ENCODE data around the gene THADA.

The THADA gene

DNA sequence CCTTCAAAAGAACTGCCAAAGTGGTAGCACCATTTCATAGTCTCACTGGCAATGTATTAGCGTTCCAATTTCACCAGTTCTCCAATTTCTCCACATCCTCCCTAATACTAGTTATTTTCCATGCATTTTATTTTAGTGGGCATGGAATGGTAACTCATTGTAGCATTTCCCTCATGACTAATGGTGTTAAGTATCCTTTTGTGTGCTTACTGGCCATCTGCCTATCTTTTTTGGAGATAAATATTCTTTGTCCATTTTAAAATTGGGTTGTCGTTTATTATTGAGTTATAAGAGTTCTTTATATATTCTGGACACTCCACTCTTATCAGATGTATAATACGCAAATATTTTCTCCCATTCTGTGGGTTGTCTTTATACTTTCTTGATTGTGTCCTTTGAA lies 107.1 kb downstream of the THADA start:
- H3K4me3 ChIP-seq (ENCODE audit: low read length in 2 of 2): no peak overlapping the region
- H3K27me3 ChIP-seq (ENCODE audit: control insufficient read depth in 2 of 2, insufficient read depth in 2 of 2, low read length in 2 of 2): no peaks in the 10 kb centered on the region
- H3K27ac ChIP-seq (ENCODE audit: low read depth in 2 of 2, low read length in 2 of 2): no peak overlapping the region
- H3K36me3 ChIP-seq (ENCODE audit: control insufficient read depth in 2 of 2, insufficient read depth in 2 of 2, low read length in 2 of 2): peaks cover 0 to 3% of the 10 kb centered on the region in 2 donors
- no peaks in the 10 kb centered on the region for H3K9me3 ChIP-seq (ENCODE audit: control insufficient read depth in 2 of 2, low read length in 2 of 2)
- H3K4me1 ChIP-seq (ENCODE audit: control insufficient read depth in 2 of 2, insufficient read depth in 2 of 2, low read length in 2 of 2): no peaks in the 10 kb centered on the region
- H3K9ac ChIP-seq (ENCODE audit: low read depth in 1 of 2, low read length in 2 of 2): no peak overlapping the region

DNA sequence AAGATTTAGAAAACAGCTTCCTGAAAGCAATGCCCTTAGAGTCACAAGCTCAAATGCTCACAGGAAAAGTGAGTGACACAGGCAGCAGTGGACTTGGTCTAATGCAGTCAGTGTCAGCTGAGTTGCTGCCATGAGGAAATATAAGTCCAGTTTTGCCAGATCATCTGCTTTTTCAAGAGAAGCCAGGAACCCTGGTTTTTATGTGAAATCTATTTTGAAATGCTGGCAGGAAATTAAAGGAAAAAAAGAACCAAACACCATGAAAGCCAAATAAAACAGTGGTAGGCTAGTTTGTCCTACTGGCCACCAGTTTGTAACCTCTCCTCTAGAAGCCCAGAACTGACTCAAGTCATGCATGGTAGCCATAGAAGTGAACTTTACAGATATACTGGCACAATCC lies 109.2 kb downstream of the THADA start:
- Histone ChIP-seq H3K27me3 (ENCODE audit: control insufficient read depth in 2 of 2, insufficient read depth in 2 of 2, low read length in 2 of 2) (no peaks in the 10 kb centered on the region), H3K36me3 (ENCODE audit: control insufficient read depth in 2 of 2, insufficient read depth in 2 of 2, low read length in 2 of 2) (no peaks in the 10 kb centered on the region), H3K9me3 (ENCODE audit: control insufficient read depth in 2 of 2, low read length in 2 of 2) (no peaks in the 10 kb centered on the region), H3K9ac (ENCODE audit: low read depth in 1 of 2, low read length in 2 of 2) (no peak overlapping the region), H3K4me1 (ENCODE audit: control insufficient read depth in 2 of 2, insufficient read depth in 2 of 2, low read length in 2 of 2) (peaks cover 4 to 5% of the 10 kb centered on the region in 2 donors), H3K4me3 (ENCODE audit: low read length in 2 of 2) (no peak overlapping the region), H3K27ac (ENCODE audit: low read depth in 2 of 2, low read length in 2 of 2) (peak overlapping the region in 1 of 2 donors; percentile 34)

DNA sequence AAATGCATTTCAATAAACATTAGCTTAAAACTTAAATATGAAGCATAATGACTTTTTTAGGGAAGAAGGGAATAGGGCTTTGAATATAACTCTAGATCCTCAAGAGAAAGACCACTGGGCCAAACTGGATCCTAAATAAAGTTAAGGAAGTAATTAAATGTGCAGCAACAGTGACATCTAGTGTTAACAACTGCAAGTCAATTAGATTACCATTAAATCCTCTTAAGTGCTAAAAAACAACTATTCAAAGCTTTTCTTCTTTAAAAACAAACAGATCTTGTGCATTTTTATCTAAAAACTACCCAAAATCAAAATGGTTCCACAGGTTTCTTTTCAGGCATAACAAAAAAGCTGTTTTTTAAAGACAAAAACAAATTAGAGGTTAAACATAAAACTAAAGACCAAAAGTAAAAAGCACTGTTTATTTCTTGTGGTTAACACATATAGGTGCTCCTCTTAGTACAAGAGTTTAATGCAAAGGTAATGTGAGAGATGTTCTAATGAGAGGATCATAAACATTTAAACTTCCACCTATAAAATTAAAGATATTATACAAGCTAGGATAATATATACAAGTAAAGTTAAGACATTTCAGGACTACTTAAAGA lies 111.4 kb downstream of the THADA start:
- Histone ChIP-seq H3K4me3 (ENCODE audit: low read length in 2 of 2) (no peak overlapping the region), H3K36me3 (ENCODE audit: control insufficient read depth in 2 of 2, insufficient read depth in 2 of 2, low read length in 2 of 2) (peaks cover 0 to 4% of the 10 kb centered on the region in 2 donors), H3K27ac (ENCODE audit: low read depth in 2 of 2, low read length in 2 of 2) (no peak overlapping the region), H3K27me3 (ENCODE audit: control insufficient read depth in 2 of 2, insufficient read depth in 2 of 2, low read length in 2 of 2) (no peaks in the 10 kb centered on the region), H3K9me3 (ENCODE audit: control insufficient read depth in 2 of 2, low read length in 2 of 2) (no peaks in the 10 kb centered on the region), H3K4me1 (ENCODE audit: control insufficient read depth in 2 of 2, insufficient read depth in 2 of 2, low read length in 2 of 2) (peaks cover 4 to 5% of the 10 kb centered on the region in 2 donors), H3K9ac (ENCODE audit: low read depth in 1 of 2, low read length in 2 of 2) (no peak overlapping the region)

DNA sequence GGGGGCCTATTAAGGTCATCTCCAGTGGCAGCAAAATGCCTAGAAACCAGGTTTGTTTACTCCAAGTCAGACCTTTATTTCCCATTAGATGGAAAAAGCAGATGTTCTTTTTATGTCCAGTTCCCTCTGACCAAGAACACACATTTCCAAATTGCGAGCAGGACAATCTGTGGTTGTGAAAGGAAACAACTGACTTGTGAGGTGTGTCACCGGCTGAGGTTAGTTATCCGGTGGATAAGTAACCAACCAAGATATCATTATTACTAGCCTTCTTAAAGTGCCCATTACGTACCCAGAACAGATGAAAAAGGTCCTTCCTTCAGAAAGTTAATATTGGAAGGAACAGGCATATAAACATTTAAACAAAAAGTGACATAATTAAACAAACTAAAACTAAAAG lies 112.9 kb downstream of the THADA start:
- peak overlapping the region; percentile 57 to 65 for H3K27ac ChIP-seq (ENCODE audit: low read depth in 2 of 2, low read length in 2 of 2)
- no peaks in the 10 kb centered on the region for H3K27me3 ChIP-seq (ENCODE audit: control insufficient read depth in 2 of 2, insufficient read depth in 2 of 2, low read length in 2 of 2)
- H3K9ac ChIP-seq (ENCODE audit: low read depth in 1 of 2, low read length in 2 of 2): peak overlapping the region in 1 of 2 donors; percentile 24
- no peaks in the 10 kb centered on the region for H3K9me3 ChIP-seq (ENCODE audit: control insufficient read depth in 2 of 2, low read length in 2 of 2)
- peaks cover 4 to 5% of the 10 kb centered on the region in 2 donors for H3K4me1 ChIP-seq (ENCODE audit: control insufficient read depth in 2 of 2, insufficient read depth in 2 of 2, low read length in 2 of 2)
- no peak overlapping the region for H3K4me3 ChIP-seq (ENCODE audit: low read length in 2 of 2)
- H3K36me3 ChIP-seq (ENCODE audit: control insufficient read depth in 2 of 2, insufficient read depth in 2 of 2, low read length in 2 of 2): peaks cover 0 to 4% of the 10 kb centered on the region in 2 donors

DNA sequence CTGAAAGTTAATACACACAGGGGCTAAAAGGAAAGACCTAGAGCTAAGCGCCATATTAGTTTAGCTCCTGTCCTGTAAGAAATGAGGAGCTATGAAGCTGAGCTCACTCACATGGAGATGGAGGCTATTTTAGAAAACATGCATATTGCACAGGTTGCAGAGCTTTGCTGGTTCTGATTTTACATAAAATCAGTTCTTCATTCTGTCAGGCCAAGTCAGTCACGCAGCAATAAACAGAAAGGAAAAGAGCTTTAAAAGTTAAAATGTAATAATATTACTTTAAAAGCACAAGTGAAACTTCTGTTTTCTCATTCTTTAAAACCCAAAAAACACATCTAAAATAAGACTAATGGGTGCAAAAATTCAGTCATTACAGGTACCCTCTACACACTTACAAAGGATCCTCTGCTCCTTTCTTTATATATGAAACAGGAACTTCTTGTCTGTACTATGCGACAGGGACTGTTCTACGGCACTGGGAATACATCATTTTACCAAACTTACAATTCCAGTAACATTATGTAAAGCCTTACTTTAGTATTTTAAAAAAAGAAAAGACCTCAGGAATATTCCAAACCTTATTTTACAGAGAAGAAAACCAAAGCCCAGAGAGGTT lies 113.8 kb downstream of the THADA start:
- H3K9ac ChIP-seq (ENCODE audit: low read depth in 1 of 2, low read length in 2 of 2): peak overlapping the region in 1 of 2 donors; percentile 24
- peaks cover 4 to 5% of the 10 kb centered on the region in 2 donors for H3K4me1 ChIP-seq (ENCODE audit: control insufficient read depth in 2 of 2, insufficient read depth in 2 of 2, low read length in 2 of 2)
- peak overlapping the region; percentile 1 to 57 for H3K27ac ChIP-seq (ENCODE audit: low read depth in 2 of 2, low read length in 2 of 2)
- H3K4me3 ChIP-seq (ENCODE audit: low read length in 2 of 2): no peak overlapping the region
- H3K9me3 ChIP-seq (ENCODE audit: control insufficient read depth in 2 of 2, low read length in 2 of 2): no peaks in the 10 kb centered on the region
- no peaks in the 10 kb centered on the region for H3K27me3 ChIP-seq (ENCODE audit: control insufficient read depth in 2 of 2, insufficient read depth in 2 of 2, low read length in 2 of 2)
- H3K36me3 ChIP-seq (ENCODE audit: control insufficient read depth in 2 of 2, insufficient read depth in 2 of 2, low read length in 2 of 2): peaks cover 0 to 4% of the 10 kb centered on the region in 2 donors

DNA sequence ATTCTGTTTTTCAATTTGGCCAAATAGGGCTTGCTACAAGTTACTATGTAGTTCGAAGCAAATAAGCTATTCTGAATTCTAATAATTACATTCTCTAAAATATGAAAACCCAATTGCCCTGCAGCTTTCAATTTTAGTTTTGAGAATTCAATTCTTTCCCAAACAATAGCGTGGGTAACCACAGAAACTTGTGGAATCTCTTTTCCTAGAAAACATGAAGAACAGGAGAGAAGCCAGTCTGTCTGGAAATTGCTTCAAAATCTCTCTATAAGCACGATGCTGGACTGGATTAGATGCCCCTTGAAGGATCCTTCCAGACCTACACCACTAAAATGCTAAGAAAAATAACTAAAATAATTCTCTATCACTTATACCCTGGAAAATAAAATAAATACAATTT lies 115.0 kb downstream of the THADA start:
- Histone ChIP-seq H3K27ac (ENCODE audit: low read depth in 2 of 2, low read length in 2 of 2) (no peak overlapping the region), H3K4me3 (ENCODE audit: low read length in 2 of 2) (no peak overlapping the region), H3K36me3 (ENCODE audit: control insufficient read depth in 2 of 2, insufficient read depth in 2 of 2, low read length in 2 of 2) (peaks cover 0 to 4% of the 10 kb centered on the region in 2 donors), H3K9me3 (ENCODE audit: control insufficient read depth in 2 of 2, low read length in 2 of 2) (no peaks in the 10 kb centered on the region), H3K9ac (ENCODE audit: low read depth in 1 of 2, low read length in 2 of 2) (no peak overlapping the region), H3K27me3 (ENCODE audit: control insufficient read depth in 2 of 2, insufficient read depth in 2 of 2, low read length in 2 of 2) (no peaks in the 10 kb centered on the region), H3K4me1 (ENCODE audit: control insufficient read depth in 2 of 2, insufficient read depth in 2 of 2, low read length in 2 of 2) (peaks cover 4 to 5% of the 10 kb centered on the region in 2 donors)

DNA sequence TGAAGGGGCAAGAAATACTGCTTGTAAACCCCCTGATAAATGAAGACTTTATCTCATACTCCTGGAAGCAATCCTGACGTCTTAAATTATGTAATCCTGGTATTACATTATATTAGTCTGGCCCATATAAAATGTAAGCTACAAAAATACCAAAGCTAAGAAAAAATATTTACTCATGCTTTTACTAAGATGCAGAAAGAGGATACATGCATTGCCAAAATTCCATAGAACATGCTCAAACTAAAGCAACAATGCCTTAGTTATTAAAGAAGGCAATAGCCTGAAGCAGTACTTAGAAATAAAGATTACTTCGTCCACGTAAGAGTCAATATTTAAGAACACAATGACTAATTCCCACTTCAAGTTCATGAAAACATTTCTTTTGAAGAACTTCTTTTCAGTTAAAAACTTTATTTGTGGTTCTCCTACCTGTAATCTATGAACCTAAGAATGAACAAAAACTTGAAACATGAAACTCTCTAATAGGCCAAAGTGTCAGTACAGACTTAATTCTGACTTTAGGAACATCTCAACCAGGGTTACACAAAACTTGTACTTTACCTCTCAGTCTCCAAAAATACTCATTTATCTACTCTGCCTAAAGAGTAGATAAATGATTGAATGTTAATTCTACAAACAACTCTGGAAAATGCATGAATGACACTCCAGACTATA lies 117.3 kb downstream of the THADA start:
- Histone ChIP-seq H3K9me3 (ENCODE audit: control insufficient read depth in 2 of 2, low read length in 2 of 2) (no peaks in the 10 kb centered on the region), H3K36me3 (ENCODE audit: control insufficient read depth in 2 of 2, insufficient read depth in 2 of 2, low read length in 2 of 2) (peaks cover 0 to 4% of the 10 kb centered on the region in 2 donors), H3K27me3 (ENCODE audit: control insufficient read depth in 2 of 2, insufficient read depth in 2 of 2, low read length in 2 of 2) (no peaks in the 10 kb centered on the region), H3K9ac (ENCODE audit: low read depth in 1 of 2, low read length in 2 of 2) (no peak overlapping the region), H3K27ac (ENCODE audit: low read depth in 2 of 2, low read length in 2 of 2) (no peak overlapping the region), H3K4me3 (ENCODE audit: low read length in 2 of 2) (no peak overlapping the region), H3K4me1 (ENCODE audit: control insufficient read depth in 2 of 2, insufficient read depth in 2 of 2, low read length in 2 of 2) (peaks cover 4 to 5% of the 10 kb centered on the region in 2 donors)

DNA sequence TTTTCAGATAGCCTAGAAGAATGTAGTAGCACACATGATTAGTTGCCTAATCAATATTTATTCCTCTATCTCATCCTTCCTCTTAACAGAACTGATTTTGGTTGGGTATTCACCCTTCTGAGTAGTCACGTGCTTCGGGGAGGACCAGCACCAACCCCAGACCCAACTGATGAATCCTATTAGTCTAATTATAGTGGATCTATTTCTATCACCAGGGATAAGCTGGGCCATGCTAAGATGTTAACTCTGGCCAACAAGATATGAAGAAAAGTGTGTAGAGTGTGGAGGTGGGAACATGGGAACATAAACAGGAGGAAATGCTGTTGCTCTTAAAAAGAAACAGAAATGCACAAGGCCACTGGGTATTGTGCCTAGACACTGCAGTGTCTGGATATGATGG lies 119.9 kb downstream of the THADA start:
- H3K9me3 ChIP-seq (ENCODE audit: control insufficient read depth in 2 of 2, low read length in 2 of 2): no peaks in the 10 kb centered on the region
- no peak overlapping the region for H3K4me3 ChIP-seq (ENCODE audit: low read length in 2 of 2)
- no peak overlapping the region for H3K27ac ChIP-seq (ENCODE audit: low read depth in 2 of 2, low read length in 2 of 2)

DNA sequence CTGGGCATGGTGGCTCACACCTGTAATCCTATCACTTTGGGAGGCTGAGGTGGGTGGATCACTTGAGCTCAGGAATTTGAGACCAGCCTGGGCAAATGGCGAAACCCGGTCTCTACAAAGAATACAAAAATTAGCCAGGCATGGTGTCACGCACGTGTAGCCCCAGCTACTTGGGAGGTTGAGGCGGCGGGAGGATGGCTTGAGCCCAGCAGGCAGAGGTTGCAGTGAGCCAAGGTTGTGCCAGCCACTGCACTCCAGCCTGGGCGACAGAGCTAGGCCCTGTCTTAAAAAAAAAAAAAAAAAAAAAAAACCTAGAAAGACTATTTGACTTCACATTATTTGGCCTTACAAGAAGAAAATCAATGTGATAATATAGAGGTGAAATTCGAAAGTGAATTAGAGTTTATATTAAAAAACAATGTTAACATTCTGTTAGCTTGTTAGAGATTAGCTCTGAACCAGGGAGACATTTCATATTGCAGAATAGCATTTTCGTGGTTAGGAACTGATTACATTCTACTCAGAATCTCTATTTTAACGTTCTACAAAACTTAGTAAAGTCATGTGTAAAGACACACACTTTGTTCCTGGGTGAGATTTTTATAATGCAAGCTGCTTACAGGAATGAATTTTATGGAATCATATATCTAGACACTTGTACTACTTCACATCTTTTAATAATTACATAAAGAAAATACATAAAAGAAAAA lies 120.5 kb downstream of the THADA start:
- H3K27me3 ChIP-seq (ENCODE audit: control insufficient read depth in 2 of 2, insufficient read depth in 2 of 2, low read length in 2 of 2): no peaks in the 10 kb centered on the region
- no peak overlapping the region for H3K9ac ChIP-seq (ENCODE audit: low read depth in 1 of 2, low read length in 2 of 2)
- H3K4me1 ChIP-seq (ENCODE audit: control insufficient read depth in 2 of 2, insufficient read depth in 2 of 2, low read length in 2 of 2): no peaks in the 10 kb centered on the region
- H3K4me3 ChIP-seq (ENCODE audit: low read length in 2 of 2): no peak overlapping the region
- no peaks in the 10 kb centered on the region for H3K9me3 ChIP-seq (ENCODE audit: control insufficient read depth in 2 of 2, low read length in 2 of 2)
- no peak overlapping the region for H3K27ac ChIP-seq (ENCODE audit: low read depth in 2 of 2, low read length in 2 of 2)
- peaks cover 0 to 4% of the 10 kb centered on the region in 2 donors for H3K36me3 ChIP-seq (ENCODE audit: control insufficient read depth in 2 of 2, insufficient read depth in 2 of 2, low read length in 2 of 2)

More for the DNA sequence above, 119.9 kb downstream of the THADA start:
- no peaks in the 10 kb centered on the region for H3K4me1 ChIP-seq (ENCODE audit: control insufficient read depth in 2 of 2, insufficient read depth in 2 of 2, low read length in 2 of 2)
- H3K36me3 ChIP-seq (ENCODE audit: control insufficient read depth in 2 of 2, insufficient read depth in 2 of 2, low read length in 2 of 2): peaks cover 0 to 4% of the 10 kb centered on the region in 2 donors
- no peak overlapping the region for H3K9ac ChIP-seq (ENCODE audit: low read depth in 1 of 2, low read length in 2 of 2)
- H3K27me3 ChIP-seq (ENCODE audit: control insufficient read depth in 2 of 2, insufficient read depth in 2 of 2, low read length in 2 of 2): no peaks in the 10 kb centered on the region

DNA sequence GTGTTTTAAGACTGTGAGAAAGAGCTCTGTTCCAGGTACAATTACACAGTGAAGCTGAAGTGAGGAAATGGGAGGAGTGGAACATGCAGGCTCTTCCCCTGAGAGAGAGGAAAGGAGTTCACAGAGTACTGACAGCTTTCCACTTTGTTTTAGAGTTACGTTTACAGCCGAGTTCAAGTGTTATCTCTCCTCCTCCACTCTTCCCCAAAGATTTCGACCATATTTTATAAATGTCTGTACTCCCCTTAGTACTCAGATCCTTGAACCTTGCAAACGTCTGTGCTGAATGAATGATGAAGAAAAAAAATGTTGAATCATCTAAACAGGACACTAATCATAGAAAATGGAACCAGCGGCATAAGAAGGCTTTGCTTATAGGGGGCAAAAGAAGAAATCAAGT lies 121.6 kb downstream of the THADA start:
- Histone ChIP-seq H3K36me3 (ENCODE audit: control insufficient read depth in 2 of 2, insufficient read depth in 2 of 2, low read length in 2 of 2) (no peaks in the 10 kb centered on the region), H3K4me1 (ENCODE audit: control insufficient read depth in 2 of 2, insufficient read depth in 2 of 2, low read length in 2 of 2) (peaks cover 0 to 2% of the 10 kb centered on the region in 2 donors), H3K9me3 (ENCODE audit: control insufficient read depth in 2 of 2, low read length in 2 of 2) (no peaks in the 10 kb centered on the region), H3K9ac (ENCODE audit: low read depth in 1 of 2, low read length in 2 of 2) (no peak overlapping the region), H3K27ac (ENCODE audit: low read depth in 2 of 2, low read length in 2 of 2) (no peak overlapping the region), H3K4me3 (ENCODE audit: low read length in 2 of 2) (no peak overlapping the region), H3K27me3 (ENCODE audit: control insufficient read depth in 2 of 2, insufficient read depth in 2 of 2, low read length in 2 of 2) (no peaks in the 10 kb centered on the region)
